ENCODE results near the gene PCNX2. TPM values are rescaled to one million over a fixed set of nuclear protein-coding genes. Genes with fewer than 3 reads are reported as not detected.

The PCNX2 gene
- total RNA-seq, 4 donors from 2014 or later: 5.9 to 21.7 (median 10.3) TPM

GRCh38 chr1:233157245-233157644 is 138.3 kb downstream of the PCNX2 start:
- Histone ChIP-seq H3K4me3 (no peak overlapping the region), H3K27me3 (no peaks in the 10 kb centered on the region), H3K36me3 (peaks cover 0 to 31% of the 10 kb centered on the region in 2 donors), H3K9me3 (no peaks in the 10 kb centered on the region), H3K4me1 (peaks cover 0 to 3% (median 0%) of the 10 kb centered on the region in 3 donors), H3K27ac (no peak overlapping the region)
- no peak for ATAC-seq
- TF ChIP-seq POLR2AphosphoS5 (IDR thresholded peaks at IDR 0.05) (no peak), EP300 (IDR thresholded peaks at IDR 0.05) (no peak), POLR2A (IDR thresholded peaks at IDR 0.05) (no peak)
- TF ChIP-seq, protein P1, sequence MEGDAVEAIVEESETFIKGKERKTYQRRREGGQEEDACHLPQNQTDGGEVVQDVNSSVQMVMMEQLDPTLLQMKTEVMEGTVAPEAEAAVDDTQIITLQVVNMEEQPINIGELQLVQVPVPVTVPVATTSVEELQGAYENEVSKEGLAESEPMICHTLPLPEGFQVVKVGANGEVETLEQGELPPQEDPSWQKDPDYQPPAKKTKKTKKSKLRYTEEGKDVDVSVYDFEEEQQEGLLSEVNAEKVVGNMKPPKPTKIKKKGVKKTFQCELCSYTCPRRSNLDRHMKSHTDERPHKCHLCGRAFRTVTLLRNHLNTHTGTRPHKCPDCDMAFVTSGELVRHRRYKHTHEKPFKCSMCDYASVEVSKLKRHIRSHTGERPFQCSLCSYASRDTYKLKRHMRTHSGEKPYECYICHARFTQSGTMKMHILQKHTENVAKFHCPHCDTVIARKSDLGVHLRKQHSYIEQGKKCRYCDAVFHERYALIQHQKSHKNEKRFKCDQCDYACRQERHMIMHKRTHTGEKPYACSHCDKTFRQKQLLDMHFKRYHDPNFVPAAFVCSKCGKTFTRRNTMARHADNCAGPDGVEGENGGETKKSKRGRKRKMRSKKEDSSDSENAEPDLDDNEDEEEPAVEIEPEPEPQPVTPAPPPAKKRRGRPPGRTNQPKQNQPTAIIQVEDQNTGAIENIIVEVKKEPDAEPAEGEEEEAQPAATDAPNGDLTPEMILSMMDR (IDR thresholded peaks at IDR 0.05): no peak

DNA sequence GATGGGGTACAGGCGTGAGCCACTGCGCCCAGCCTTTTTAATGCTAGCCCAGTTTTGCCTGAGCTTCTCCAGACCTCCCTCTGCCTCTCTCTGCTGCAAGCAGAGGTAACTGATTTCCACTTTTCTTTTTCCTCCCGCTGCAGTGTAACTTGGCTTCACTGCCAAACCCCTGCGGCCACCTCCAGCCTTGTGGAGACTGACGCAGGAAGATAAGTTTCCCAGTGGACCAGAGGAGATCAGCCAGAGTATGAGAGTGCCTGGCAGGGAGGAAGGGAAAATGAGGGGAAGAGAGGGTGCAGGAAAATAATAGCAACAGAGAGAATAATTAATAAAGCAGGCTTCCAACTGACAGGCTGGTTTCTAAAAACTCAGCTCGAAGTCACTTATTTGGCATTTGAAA is 143.7 kb downstream of the PCNX2 start:
- Histone ChIP-seq H3K27me3 (no peaks in the 10 kb centered on the region), H3K4me1 (peaks cover 0 to 10% (median 0%) of the 10 kb centered on the region in 3 donors), H3K27ac (no peak overlapping the region), H3K36me3 (peaks cover 0 to 2% of the 10 kb centered on the region in 2 donors), H3K9me3 (no peaks in the 10 kb centered on the region), H3K4me3 (no peak overlapping the region)
- ATAC-seq: no peak
- 22 to 67% methylated on average over 3 to 5 of the region's 6 CpGs for WGBS, 2 donors (ENCODE audit: low coverage in 1 of 2)
- TF ChIP-seq, protein P1 (IDR thresholded peaks at IDR 0.05): no peak
- no peak for TF ChIP-seq POLR2A (IDR thresholded peaks at IDR 0.05)
- no peak for TF ChIP-seq POLR2AphosphoS5 (IDR thresholded peaks at IDR 0.05)
- TF ChIP-seq EP300 (IDR thresholded peaks at IDR 0.05): no peak

DNA sequence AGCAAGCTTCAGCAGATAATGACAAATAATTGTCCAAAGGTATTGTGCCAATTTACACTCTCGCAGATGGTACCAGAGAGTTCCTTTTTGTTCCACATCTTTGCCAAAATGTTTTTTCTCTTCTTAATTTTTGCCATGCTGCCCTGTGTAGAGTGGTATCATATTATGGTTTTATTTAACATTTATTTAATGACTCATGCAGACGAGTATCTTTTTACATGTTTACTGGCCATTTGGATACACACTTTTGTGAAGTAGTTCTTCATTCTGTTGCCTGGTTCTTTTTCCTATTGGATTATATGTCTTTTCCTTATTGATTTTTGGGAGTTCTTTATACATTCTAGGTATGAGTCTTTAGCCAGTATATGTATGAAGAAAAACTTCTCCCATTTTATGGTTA is 151.1 kb downstream of the PCNX2 start:
- ATAC-seq: no peak
- 76 to 90% methylated on average over 2 of the region's 2 CpGs for WGBS, 2 donors (ENCODE audit: low coverage in 1 of 2)
- Histone ChIP-seq H3K4me3 (no peak overlapping the region), H3K27me3 (no peaks in the 10 kb centered on the region), H3K27ac (no peak overlapping the region), H3K36me3 (no peaks in the 10 kb centered on the region), H3K4me1 (peaks cover 0 to 10% (median 0%) of the 10 kb centered on the region in 3 donors), H3K9me3 (no peaks in the 10 kb centered on the region)
- TF ChIP-seq, protein P1 (IDR thresholded peaks at IDR 0.05): no peak
- no peak for TF ChIP-seq POLR2AphosphoS5 (IDR thresholded peaks at IDR 0.05)
- TF ChIP-seq EP300 (IDR thresholded peaks at IDR 0.05): no peak
- no peak for TF ChIP-seq POLR2A (IDR thresholded peaks at IDR 0.05)

DNA sequence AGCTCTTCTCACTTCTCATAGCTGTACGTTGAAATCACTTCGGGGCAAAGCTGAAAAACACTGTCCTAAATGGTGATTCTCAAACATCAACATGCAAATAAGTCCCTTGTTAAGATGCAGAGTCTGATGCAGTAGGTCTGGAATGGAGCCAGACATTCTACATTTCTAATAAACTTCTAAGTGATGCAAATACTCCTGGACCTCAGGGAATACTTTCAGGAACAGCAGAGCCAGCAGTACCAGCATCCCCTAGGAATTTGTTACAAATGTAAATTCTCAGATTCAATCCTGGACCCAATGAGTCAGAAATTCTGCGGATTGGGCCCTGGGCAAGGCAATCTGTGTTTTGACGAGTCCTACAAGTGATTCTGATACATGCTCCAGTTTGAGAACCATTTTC is 152.3 kb downstream of the PCNX2 start:
- 95 to 100% methylated on average over 2 to 4 of the region's 4 CpGs for WGBS, 2 donors (ENCODE audit: low coverage in 1 of 2)
- TF ChIP-seq POLR2A (IDR thresholded peaks at IDR 0.05) (no peak), POLR2AphosphoS5 (IDR thresholded peaks at IDR 0.05) (no peak), EP300 (IDR thresholded peaks at IDR 0.05) (no peak)
- TF ChIP-seq, protein P1 (IDR thresholded peaks at IDR 0.05): no peak
- Histone ChIP-seq H3K36me3 (no peaks in the 10 kb centered on the region), H3K27me3 (no peaks in the 10 kb centered on the region), H3K4me1 (peaks cover 0 to 10% (median 0%) of the 10 kb centered on the region in 3 donors), H3K9me3 (no peaks in the 10 kb centered on the region), H3K4me3 (no peak overlapping the region), H3K27ac (no peak overlapping the region)
- ATAC-seq: no peak

DNA sequence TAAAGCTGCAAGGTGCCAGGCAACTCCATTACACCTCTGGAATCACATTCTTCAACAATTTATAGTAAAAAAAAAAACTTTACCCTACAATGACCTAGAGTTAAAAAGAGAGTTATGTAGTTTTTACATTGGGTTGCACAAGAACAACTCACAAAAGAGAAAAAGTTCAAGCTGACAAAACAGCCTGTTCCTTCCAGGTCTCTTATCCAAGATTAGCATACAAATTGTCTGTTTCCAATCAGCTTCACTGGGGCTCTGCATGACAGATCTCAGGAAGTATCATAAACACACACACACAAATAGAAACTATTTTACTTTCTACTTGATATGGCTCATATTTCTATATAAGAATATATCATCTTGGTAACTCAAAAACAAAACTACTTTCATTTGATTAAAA is 154.6 kb downstream of the PCNX2 start:
- ATAC-seq: no peak
- H3K27me3 ChIP-seq: no peaks in the 10 kb centered on the region
- H3K36me3 ChIP-seq: peaks cover 0 to 4% of the 10 kb centered on the region in 2 donors
- H3K9me3 ChIP-seq: no peaks in the 10 kb centered on the region
- peaks cover 0 to 10% (median 0%) of the 10 kb centered on the region in 3 donors for H3K4me1 ChIP-seq
- no peak overlapping the region for H3K4me3 ChIP-seq
- H3K27ac ChIP-seq: peak overlapping the region in 1 of 4 donors; percentile 27
- TF ChIP-seq, protein P1 (IDR thresholded peaks at IDR 0.05): no peak
- no peak for TF ChIP-seq POLR2A (IDR thresholded peaks at IDR 0.05)
- no peak for TF ChIP-seq POLR2AphosphoS5 (IDR thresholded peaks at IDR 0.05)
- TF ChIP-seq EP300 (IDR thresholded peaks at IDR 0.05): no peak
